ENCODE data around the gene TOPAZ1.

GRCh38 chr3:44292276-44292675 is 50.6 kb downstream of the TOPAZ1 start:
- TF ChIP-seq POLR2A (IDR thresholded peaks at IDR 0.05; ENCODE audit: low read depth, low read length), result no peak
- no peak for TF ChIP-seq CTCF (conservative IDR thresholded peaks at IDR 0.05; ENCODE audit: low read depth, low read length)
- TF ChIP-seq BHLHE40 (IDR thresholded peaks at IDR 0.05; ENCODE audit: low read depth, low read length), result no peak
- TF ChIP-seq CEBPB (IDR thresholded peaks at IDR 0.05; ENCODE audit: low read depth, low read length), result no peak
- no peak for TF ChIP-seq SMC3 (IDR thresholded peaks at IDR 0.05; ENCODE audit: low read depth, low read length)
- no peak for TF ChIP-seq RFX5 (IDR thresholded peaks at IDR 0.05; ENCODE audit: low read depth, low read length)
- TF ChIP-seq MXI1 (IDR thresholded peaks at IDR 0.05; ENCODE audit: borderline replicate concordance, low read depth, low read length), result no peak
- TF ChIP-seq MAFK (IDR thresholded peaks at IDR 0.05; ENCODE audit: low read depth, low read length), result no peak
- no peak for TF ChIP-seq RAD21 (IDR thresholded peaks at IDR 0.05; ENCODE audit: low read length)
- TF ChIP-seq ELK1 (IDR thresholded peaks at IDR 0.05; ENCODE audit: borderline replicate concordance, low read depth, low read length), result no peak
- no peak for TF ChIP-seq NFE2L2 (IDR thresholded peaks at IDR 0.05; ENCODE audit: low read depth, low read length)
- no peak for TF ChIP-seq USF2 (IDR thresholded peaks at IDR 0.05; ENCODE audit: low read depth, low read length)
- TF ChIP-seq MAZ (IDR thresholded peaks at IDR 0.05; ENCODE audit: borderline replicate concordance, low read depth, low read length), result no peak
- no peak for TF ChIP-seq RCOR1 (IDR thresholded peaks at IDR 0.05; ENCODE audit: insufficient replicate concordance, low read length)

All from IMR-90 (cell line).